Smooth muscle cell of the brain vasculature (primary cell): ENCODE measurements around the gene MFF.

ENCODE experiments used
- DNase-seq: peaks from one replicate; pipeline ENCODE4 v3.0.0-alpha.2; 2012; ENCODE audit warnings: low read depth, low spot score

MFF gene

DNA sequence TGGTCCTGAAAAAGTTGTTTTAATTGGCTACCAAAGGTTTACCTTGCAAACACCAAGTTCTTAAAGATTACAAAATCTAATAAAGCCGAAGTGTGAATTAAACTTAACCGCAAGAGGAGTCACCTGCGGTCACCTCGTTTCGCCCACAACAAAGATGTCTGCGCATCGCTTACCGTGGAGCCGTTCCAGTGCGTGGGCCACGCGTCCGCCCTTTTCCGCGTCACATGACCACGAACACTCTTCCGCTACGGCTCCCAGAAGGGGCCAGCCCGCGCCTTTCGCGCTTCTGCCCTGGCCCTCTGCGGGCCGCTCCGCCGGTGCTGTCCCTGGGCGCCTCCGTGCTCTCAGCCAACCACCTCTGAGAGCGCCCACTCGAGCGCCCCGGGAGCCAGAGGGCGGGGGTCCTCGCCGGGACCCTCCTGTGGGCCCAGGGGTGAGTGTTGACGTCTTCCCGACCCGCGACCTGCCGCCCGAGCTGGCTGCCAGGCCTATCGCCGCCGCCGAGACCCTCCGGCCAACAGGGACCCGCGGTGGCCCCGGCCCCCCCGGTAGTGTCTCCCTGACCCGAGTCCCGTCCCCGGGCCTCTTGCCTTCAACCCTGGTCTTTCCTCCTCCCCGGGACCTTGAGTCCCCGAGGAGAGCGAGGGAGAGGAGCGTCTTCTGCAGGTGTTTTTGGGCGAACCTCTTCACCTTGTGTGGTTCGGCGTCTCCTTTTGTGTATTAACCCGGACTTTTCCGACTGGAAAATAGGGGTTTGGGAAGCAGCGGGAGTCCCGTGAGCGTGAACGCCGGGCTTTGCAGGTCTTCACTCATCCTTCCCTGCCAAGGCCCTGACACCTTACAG lies at the start of gene MFF:
Gene MFF, plus strand, starts transcription at position 257 of the 844 bp plus-strand sequence. CDS start 5,415 bp downstream, outside the sequence.
- DNase-seq: peak; percentile 74

- no peak for DNase-seq
These were observed 44.2 kb upstream of the MFF start for GRCh38 chr2:227280895-227281294.

- DNase-seq: no peak
These were observed 39.3 kb upstream of the MFF start for GRCh38 chr2:227285741-227286236.

- DNase-seq: no peak
These were observed 37.3 kb upstream of the MFF start for GRCh38 chr2:227287771-227288170.

DNA sequence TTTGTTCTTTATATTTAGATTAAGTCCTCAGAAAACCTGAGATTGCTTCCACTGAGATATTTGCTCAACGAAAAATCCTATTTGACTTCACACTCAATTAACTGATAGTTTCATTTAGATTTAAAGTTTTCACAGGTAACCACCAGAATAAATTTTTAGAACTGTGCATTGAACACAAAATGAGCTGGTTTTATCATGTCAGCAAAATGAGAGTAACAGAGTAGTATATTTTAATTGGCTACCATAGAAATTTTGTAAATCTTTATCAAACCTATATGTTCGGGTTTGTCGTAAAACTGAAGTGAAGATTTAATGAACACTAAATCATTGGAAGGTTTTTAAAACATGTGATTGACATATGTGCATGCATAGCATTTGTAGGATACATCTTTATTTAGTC lies 32.7 kb upstream of the MFF start:
- DNase-seq: no peak

DNA sequence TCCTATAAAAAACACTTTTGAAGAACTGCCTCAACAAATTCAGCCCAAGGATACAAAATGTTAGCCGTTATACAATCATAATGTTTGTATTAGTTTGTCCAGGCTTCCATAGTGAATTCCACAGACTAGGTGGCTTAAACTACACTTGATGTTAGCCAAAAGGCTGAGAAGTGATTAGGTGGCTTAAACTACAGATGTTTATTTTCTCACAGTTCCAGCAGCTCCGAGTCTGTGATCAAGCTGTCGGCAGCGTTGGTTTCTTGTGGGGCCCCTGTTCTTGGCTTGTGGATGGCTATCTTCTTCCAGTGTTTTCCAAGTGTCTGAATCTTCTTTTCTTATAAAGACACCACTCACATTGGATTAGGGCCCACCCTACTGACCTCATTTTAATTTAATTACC lies 31.5 kb upstream of the MFF start:
- no peak for DNase-seq

DNA sequence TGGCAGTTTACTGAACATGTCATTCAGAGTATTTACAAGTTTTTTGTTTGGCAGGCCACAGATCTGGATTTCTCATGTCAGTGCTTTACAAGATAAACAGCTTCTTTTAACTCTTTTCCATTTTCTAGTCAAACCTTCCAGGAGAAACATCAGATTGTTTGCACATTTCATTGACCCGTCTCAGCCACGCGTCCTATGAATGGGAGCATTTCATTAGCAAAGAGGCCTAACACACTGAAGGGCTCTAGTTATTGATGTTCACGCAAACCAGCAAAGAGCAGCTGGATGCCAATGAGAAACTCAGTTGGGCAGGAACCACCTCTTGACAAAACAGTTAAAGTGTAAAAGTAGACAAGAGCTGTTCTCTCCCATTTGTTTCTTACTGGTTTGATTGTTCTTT lies 29.2 kb upstream of the MFF start:
- no peak for DNase-seq

- DNase-seq: no peak
These were observed 28.2 kb upstream of the MFF start for GRCh38 chr2:227296671-227297405.

GRCh38 chr2:227301523-227301922 lies 23.5 kb upstream of the MFF start:
- no peak for DNase-seq

- no peak for DNase-seq
These were observed 16.3 kb upstream of the MFF start for GRCh38 chr2:227308784-227309183.

GRCh38 chr2:227310756-227311110 lies 14.3 kb upstream of the MFF start:
- no peak for DNase-seq

- no peak for DNase-seq
These were observed 13.1 kb upstream of the MFF start for GRCh38 chr2:227311861-227312506.

DNA sequence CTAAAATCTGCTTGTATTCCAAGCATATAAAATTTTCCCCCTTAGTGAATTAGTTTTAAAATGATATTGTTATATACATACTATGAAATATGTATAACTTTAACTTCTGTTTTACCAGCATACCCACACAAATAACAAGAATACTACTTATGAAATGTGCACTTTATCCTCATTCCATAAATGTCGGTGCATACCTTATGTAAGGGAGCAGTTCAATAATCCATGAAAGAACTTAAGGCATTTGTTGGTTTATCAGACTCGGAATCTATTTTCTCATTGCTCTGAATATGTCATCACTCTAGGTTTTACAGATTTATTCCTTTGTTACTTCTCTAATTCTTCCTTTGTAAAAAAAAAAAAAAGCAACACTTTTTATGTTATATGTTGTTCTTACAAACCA lies 12.5 kb upstream of the MFF start:
- no peak for DNase-seq

GRCh38 chr2:227313310-227313709 lies 11.7 kb upstream of the MFF start:
- DNase-seq: no peak

DNA sequence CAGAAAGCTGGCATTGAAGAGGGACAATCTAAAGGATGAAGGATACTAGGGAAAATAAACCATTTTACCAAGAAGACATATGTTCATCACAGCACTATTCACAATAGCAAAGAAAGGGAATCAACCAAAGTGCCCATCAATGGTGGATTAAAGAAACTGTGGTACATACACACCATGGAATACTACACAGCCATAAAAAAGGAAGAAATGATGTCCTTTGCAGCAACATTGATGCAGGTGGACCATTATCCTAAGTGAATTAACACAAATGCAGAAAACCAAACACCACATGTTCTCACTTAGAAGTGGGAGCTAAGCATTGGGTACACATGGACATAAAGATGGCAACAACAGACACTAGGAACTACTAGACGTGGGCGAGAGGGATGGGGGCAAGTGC lies 7.2 kb upstream of the MFF start:
- no peak for DNase-seq

DNA sequence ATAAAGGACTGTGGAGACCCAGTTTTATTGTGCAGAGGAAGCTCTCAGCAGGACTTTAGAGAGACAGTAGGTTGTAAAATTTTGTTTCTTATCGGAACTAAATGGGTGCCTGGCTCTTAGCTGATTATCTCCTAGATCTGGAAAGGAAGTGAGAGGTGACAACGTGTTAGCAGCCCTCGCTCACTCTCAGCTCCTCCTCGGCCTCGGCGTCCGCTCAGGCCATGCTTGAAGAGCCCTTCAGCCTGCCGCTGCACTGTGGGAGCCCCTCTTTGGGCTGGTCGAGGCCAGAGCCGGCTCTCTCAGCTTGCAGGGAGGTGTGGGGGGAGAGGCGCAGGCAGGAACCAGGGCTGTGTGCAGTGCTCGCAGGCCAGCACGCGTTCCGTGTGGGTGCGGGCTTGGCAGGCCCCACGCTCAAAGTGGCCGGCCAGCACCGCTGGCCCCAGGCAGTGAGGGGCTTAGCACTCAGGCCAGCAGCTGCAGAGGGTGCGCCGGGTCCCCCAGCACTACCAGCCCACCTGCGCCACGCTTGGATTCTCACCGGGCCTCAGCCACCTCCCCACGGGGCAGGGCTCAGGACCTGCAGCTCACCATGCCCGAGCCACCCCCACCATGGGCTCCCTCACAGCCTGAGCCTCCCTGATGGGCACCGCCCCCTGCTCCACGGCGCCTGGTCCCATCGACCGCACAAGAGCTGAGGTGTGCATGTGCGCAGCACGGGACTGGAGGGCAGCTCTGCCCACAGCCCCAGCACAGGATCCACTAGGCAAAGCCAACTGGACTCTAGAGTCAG lies 4.6 kb upstream of the MFF start:
- no peak for DNase-seq

DNA sequence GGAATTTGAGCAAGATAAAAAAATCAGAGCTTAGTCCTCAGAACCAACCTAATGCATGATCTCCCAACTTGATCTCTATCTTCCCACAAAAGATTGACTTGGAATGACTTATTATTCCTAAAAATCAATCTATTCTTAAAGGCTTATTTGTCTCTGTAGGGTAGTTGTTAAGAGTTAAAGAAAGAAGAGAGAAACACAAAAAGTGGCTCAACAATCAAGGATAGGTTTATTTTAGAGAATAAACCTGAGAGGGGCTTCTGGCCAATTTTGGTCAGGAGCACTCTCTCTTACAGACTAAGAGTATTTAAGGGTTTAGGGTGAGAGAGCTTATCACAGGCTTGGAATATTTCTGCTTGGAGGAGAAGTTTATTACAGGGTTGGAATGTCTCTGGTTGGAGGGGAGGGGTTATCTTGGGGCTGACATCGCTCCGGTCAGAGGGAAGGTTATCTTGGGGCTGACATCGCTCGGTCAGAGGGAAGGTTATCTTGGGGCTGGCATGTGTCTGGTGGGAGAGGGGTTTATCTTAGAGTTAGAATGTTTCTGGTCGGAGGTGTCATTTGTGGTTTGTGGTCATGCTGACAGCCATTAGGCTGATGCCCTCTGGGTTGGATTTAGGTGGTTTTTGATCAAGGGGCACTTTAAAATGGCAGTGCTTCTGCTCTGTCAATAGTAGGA lies 2.4 kb upstream of the MFF start:
- DNase-seq: no peak

DNA sequence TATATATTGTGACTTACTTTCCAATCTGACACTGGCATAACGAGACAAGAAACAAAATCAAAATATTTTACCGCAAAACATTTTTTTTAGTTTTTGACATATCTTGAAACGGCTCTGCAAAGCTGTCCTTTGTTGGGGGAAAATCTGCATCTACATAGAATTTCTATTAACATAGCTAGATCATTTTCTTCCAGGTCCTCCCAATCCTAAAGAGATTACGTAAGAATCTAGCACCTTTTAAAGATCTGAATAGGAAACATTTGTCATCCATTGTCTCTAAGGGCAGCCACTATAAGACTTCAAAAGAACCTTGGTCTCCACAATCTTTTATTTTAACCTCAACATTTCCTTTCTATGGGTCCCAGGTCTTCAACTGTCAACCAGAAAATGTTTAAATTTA lies 1.2 kb upstream of the MFF start:
- DNase-seq: no peak

GRCh38 chr2:227324642-227324994 lies 433 bp upstream of the MFF start:
- no peak for DNase-seq

- peak; percentile 15 for DNase-seq
These were observed 766 bp downstream of the MFF start for GRCh38 chr2:227325839-227326195.

DNA sequence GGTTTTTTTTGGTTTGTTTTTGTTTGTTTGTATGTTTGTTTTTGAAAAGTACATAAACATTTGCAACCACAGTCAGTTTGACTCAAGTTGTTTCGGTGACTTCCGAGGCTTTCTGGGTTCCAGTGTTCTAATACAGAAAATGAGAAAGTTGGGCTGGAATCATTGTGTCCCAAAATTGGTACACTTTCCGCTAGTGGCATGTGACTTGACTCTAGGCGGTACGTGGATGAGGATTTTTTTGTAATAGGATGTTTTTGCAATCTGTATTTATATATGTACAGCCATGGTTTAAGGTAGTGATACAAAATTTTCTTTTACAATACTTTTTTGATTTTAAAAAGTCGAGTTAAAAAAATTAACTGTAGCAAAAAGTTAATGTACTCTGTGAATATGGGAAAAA lies 1.7 kb downstream of the MFF start:
- DNase-seq: no peak
